ENCODE results near the gene NSD2.
A peak's percentile ranks its signal among the peaks of the same experiment; 100 is the strongest.

The NSD2 gene

GRCh38 chr4:1851575-1852410, 19.4 kb upstream of the NSD2 start:
- TF ChIP-seq CTCF (IDR thresholded peaks at IDR 0.05; ENCODE audit: insufficient read depth, low read depth, low read length, missing control alignments): no peak
- no peak overlapping the region for H3K4me3 ChIP-seq (ENCODE audit: low read length)

GRCh38 chr4:1852904-1853623, 18.1 kb upstream of the NSD2 start:
- H3K4me3 ChIP-seq (ENCODE audit: low read length): no peak overlapping the region
- TF ChIP-seq CTCF (IDR thresholded peaks at IDR 0.05; ENCODE audit: insufficient read depth, low read depth, low read length, missing control alignments): no peak
- DNase-seq (ENCODE audit: low read depth): no peak

More at GRCh38 chr4:1851575-1852410, 19.4 kb upstream of the NSD2 start:
- DNase-seq (ENCODE audit: low read depth): no peak

- peak overlapping the region; percentile 88 for H3K4me3 ChIP-seq (ENCODE audit: low read length)
- TF ChIP-seq CTCF (IDR thresholded peaks at IDR 0.05; ENCODE audit: insufficient read depth, low read depth, low read length, missing control alignments): no peak
- DNase-seq (ENCODE audit: low read depth): no peak
Measured at GRCh38 chr4:1854752-1855151, 16.4 kb upstream of the NSD2 start.

- no peak for TF ChIP-seq CTCF (IDR thresholded peaks at IDR 0.05; ENCODE audit: insufficient read depth, low read depth, low read length, missing control alignments)
- peak overlapping the region; percentile 88 for H3K4me3 ChIP-seq (ENCODE audit: low read length)
- DNase-seq (ENCODE audit: low read depth): peak; percentile 37
Measured at GRCh38 chr4:1855333-1856070, 15.7 kb upstream of the NSD2 start.

- peak within 1 kb of the TSS; percentile 88 for H3K4me3 ChIP-seq (ENCODE audit: low read length)
- peak; percentile 97 for DNase-seq (ENCODE audit: low read depth)
- no peak for TF ChIP-seq CTCF (IDR thresholded peaks at IDR 0.05; ENCODE audit: insufficient read depth, low read depth, low read length, missing control alignments)
Measured at GRCh38 chr4:1856071-1856942, 14.9 kb upstream of the NSD2 start, which contains the start of gene LETM1. Gene LETM1, minus strand, starts transcription at chr4:1856156. Its CDS starts 206 bp downstream, at chr4:1855950.
